ENCODE results near the gene RASSF3. TPM values are rescaled to one million over a fixed set of nuclear protein-coding genes. Genes with fewer than 3 reads are reported as not detected.
"Not testable (repeated sequence)": the region's sequence is repeated elsewhere in the genome, so short reads cannot be mapped to it uniquely, and the experiment has no call there.

The RASSF3 gene
- polyA plus RNA-seq, 5 donors: 26.1 to 39.2 (median 31.2) TPM

- DNase-seq: not testable (repeated sequence)
Observed at GRCh38 chr12:64690236-64690635, 79.9 kb downstream of the RASSF3 start.

GRCh38 chr12:64691227-64691794 lies 81.0 kb downstream of the RASSF3 start:
- DNase-seq: no peak

DNA sequence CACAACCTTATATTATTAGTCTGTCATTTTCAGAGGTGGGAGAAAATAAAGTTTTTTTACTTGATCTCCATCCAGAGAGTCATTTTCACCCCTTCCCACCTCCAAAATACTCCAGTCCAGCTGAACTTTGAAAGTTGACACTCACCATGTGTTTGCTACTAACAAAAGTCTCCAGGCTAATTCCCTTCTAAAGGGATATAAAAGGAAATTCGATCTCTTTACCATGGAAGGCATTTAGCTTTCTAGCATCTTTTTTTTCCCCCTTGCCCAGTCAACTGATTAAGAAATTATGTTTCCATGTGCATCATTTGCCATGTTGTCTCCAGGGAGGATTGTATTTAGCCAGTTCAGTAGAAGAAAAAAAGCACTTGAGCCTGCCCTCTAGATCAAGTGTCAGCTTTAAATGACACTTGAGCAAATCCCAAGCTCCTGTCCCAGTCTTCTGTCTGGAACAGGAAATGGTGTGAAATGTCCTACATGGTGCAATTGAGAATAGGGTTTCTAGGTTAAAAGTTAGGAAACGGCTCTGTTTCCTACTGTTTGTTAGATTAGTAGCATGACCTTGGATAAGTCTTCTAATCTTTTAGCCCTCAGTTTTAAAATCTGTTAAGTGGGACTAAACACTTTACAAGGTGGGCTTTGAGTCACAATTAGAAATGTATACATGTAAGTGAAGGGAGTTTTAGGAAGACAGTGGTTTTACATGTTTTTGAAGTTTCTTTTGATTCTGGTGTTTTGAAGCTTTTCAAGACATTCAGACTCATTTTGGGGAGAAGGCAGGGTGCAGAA lies 81.7 kb downstream of the RASSF3 start:
- no peak for DNase-seq

GRCh38 chr12:64694130-64695040 lies 84.1 kb downstream of the RASSF3 start:
- no peak for DNase-seq

DNA sequence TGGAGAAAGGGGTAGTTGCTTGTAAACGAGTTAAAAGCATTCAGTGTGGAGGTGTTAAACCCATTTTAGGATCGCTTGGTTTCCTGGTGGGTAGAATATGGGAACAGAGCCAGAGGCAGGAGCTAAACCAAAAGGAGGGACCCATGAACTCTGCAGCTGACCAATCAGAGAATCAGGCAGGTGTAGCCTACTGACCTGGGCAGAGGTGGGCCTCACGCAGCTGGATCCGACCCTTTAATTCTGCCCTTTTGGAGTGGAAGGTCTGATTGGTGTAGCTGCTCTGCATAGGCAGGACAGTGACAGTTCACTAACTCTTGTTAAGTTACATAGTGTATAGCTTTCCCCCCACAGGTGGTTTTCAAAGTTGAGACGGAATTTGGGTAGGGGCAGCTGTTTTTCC lies 85.3 kb downstream of the RASSF3 start:
- no peak for DNase-seq

GRCh38 chr12:64696080-64696741 lies 85.9 kb downstream of the RASSF3 start:
- DNase-seq: no peak

GRCh38 chr12:64699504-64700115 lies 89.3 kb downstream of the RASSF3 start:
- no peak for DNase-seq

GRCh38 chr12:64700532-64700931 lies 90.2 kb downstream of the RASSF3 start:
- no peak for DNase-seq

GRCh38 chr12:64701283-64701682 lies 91.0 kb downstream of the RASSF3 start:
- no peak for DNase-seq

DNA sequence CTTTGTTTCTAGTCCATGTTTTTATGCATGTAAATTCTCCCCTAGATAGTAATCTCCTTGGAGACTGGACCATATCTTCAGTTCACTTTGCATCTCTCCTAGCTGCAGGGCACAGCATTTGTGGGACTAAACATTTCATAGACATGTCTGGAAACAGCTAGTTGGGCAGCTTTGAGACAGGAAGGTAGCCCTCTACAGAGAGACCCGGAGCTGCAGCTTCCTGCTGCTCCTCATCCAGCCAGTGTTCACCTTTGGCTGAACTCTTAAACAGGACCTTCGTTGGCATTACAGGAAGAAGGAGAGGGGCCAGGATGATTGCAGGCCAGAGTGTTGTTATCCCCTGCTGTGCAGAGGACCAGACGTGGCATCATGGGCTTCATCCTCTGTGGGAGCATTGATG lies 96.0 kb downstream of the RASSF3 start:
- DNase-seq: no peak

- DNase-seq: no peak
Observed at GRCh38 chr12:64706857-64707256, 96.6 kb downstream of the RASSF3 start.

GRCh38 chr12:64707362-64707761 lies 97.1 kb downstream of the RASSF3 start:
- DNase-seq: no peak

DNA sequence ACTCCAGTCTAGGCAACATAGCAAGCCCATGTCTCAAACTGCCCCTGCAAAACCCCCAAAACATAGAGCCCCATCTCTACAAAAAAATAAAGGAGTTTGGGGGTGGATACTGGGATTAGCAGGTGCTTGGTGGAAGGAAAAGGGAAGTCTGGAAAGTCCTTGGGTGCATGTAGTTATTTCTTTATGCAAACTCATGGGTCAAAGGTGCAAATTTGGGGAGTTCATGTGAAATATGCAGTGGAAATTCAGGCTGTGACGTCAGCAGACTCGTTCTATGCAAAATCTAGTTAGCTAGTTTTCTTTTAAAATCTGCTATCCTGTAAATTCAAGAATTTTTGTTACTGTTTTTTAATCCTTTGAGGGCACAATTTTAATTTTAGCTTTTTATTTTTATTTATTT lies 97.6 kb downstream of the RASSF3 start:
- DNase-seq: no peak

- DNase-seq: no peak
Observed at GRCh38 chr12:64709429-64709828, 99.1 kb downstream of the RASSF3 start.

DNA sequence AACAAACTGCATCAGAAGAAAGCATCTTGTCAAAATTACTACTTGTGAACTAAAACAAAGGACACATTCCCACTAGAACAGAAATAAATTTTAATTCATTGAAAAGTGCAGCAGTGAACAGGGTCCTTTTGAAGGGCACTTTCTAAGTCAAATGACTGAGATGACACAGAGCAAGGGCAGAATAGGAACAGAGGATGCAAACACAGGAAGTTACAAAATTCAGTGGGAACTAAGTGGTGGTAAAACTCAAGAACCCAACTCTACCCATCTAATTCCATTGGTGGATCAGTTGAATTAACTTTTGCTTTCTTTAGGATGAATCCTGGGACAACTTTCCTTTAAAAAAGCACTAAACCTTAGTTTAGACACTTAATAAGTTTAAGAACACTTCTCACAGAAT lies 103.1 kb downstream of the RASSF3 start:
- no peak for DNase-seq

GRCh38 chr12:64714551-64714968 lies 104.3 kb downstream of the RASSF3 start:
- no peak for DNase-seq

GRCh38 chr12:64716371-64716770 lies 106.1 kb downstream of the RASSF3 start:
- DNase-seq: no peak

DNA sequence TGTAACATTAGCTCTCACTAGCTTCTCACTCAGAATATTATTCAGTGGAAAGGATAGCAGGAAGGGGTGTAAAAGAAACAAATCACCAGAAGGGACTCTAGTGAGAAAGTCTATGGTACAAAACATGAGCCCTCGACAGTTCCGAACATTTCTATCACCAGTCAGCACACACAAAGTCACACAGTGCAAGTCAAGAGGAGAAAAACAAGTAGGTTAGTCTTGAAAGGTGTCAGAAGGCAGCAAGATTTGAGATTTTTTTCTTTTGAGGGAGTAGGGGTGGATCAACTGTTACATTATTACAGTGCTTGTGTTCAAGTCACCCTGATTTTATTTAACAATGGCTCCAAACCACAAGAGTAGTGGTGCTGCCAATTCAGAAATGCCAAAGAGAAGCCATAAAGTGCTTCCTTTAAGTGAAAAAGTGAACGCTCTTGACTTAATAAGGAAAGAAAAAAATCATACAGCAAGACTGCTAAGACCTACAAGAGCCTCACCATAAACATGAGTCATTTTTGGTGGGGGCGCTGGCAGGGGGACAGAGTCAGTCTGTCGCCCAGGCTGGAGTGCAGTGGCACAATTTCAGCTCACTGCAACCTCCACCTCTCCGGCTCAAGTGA lies 106.7 kb downstream of the RASSF3 start:
- no peak for DNase-seq

DNA sequence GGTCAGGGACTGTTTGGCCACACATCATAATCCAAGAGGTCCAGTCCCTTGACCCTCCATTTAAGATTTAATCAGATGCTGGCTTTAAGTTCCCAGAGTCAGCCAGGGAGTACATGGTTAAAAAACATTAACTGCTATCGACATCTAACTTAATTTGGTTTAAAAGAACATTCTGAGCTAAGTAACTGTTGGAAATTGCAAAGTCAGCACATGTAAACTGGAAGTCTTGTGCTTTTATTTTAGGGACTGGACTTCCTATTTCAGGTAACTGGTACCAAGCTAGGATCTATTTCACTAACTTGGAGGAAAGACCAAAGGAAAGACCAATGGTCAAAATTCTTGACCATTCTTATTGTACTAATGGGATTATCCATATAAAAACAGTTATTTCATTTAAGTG lies 108.4 kb downstream of the RASSF3 start:
- DNase-seq: no peak

GRCh38 chr12:64720884-64721283 lies 110.6 kb downstream of the RASSF3 start:
- DNase-seq: no peak

GRCh38 chr12:64722835-64723234 lies 112.5 kb downstream of the RASSF3 start:
- no peak for DNase-seq

Measured in right lung (tissue), 5 donors.